Peyer's patch (tissue), 4 donors: ENCODE data around the gene NDST4. TPM values are rescaled to one million over a fixed set of nuclear protein-coding genes. Genes with fewer than 3 reads are reported as not detected.

Experiments used
- DNase-seq, 3 donors: peaks; one replicate each; pipeline ENCODE4 v3.0.0-alpha.2; 2017 to 2019
- H3K27ac ChIP-seq, 4 donors: fragments of 200-600 bp; sonication (generic); one replicate each; pipeline ENCODE4 v1.5.1; 2016 to 2019
- H3K27me3 ChIP-seq, 2 donors: fragments of 200-600 bp; sonication (generic); one replicate each; pipeline ENCODE4 v1.5.1; 2019
- H3K36me3 ChIP-seq, 3 donors: fragments of 200-600 bp; sonication (generic); one replicate each; pipeline ENCODE4 v1.5.1; 2016 to 2019
- H3K4me1 ChIP-seq, 4 donors: fragments of 200-600 bp; sonication (generic); one replicate each; pipeline ENCODE4 v1.5.1; 2016 to 2019
- H3K4me3 ChIP-seq, 4 donors: fragments of 200-600 bp; sonication (generic); 1 replicate in 3 of 4; 2 replicates in 1 of 4; pipeline ENCODE4 v1.5.1; 2016 to 2019; ENCODE audit warnings: mild to moderate bottlenecking in 1 of 4
- H3K9me3 ChIP-seq, 4 donors: fragments of 200-600 bp; sonication (generic); one replicate each; pipeline ENCODE4 v1.5.1; 2016 to 2019; ENCODE audit warnings: mild to moderate bottlenecking in 1 of 4
- POLR2A ChIP-seq, 2 donors: fragments of 450-650 bp; IDR thresholded peaks; one replicate each; pipeline ENCODE4 v1.5.1; 2017; ENCODE audit warnings: antibody characterized with exemption in 2 of 2, mild to moderate bottlenecking in 2 of 2, moderate library complexity in 2 of 2
- total RNA-seq, 4 donors: library from RNA; depleted of rRNA; stranded (reverse); fragments of >200 nt; gene quantifications; one replicate each; pipeline ENCODE4 v1.1.0, GENCODE V29; 2016
- TF ChIP-seq, protein P1 (sequence below), 6 experiments: fragments of 450-650 bp in 4 of 6; fragments of 200-600 bp in 2 of 6; sonication (generic) in 1 of 6; IDR thresholded peaks; one replicate each; pipeline ENCODE4 v1.5.1; 2017 to 2019; ENCODE audit warnings: antibody characterized with exemption in 6 of 6, mild to moderate bottlenecking in 3 of 6, moderate library complexity in 1 of 6

Gene NDST4
- total RNA-seq, 4 donors from 2014 or later, result not detected

DNA sequence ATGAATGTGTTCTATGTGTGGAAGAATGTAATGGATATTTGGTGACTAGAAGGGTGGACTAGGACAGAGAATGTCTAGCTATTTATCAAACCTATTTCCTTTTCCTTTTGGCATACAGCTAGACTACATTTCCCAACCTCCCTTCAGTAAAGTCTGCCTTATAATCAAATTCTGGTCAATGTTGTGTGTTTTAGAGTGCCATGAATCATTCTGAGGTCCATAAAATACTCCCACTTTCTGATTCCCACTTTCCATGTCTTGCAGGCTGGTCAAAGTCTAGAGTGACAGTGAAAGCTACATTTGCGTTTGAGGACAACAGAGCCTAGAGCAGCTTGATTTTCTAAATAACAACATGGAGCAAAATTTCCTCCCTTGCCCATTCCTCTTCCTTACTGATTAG lies 297.7 kb downstream of the NDST4 start:
- Histone ChIP-seq H3K9me3 (no peaks in the 10 kb centered on the region), H3K36me3 (no peaks in the 10 kb centered on the region), H3K27ac (no peak overlapping the region), H3K4me1 (no peaks in the 10 kb centered on the region), H3K4me3 (no peak overlapping the region), H3K27me3 (no peaks in the 10 kb centered on the region)
- no peak for TF ChIP-seq POLR2A (IDR thresholded peaks at IDR 0.05)
- TF ChIP-seq, protein P1, sequence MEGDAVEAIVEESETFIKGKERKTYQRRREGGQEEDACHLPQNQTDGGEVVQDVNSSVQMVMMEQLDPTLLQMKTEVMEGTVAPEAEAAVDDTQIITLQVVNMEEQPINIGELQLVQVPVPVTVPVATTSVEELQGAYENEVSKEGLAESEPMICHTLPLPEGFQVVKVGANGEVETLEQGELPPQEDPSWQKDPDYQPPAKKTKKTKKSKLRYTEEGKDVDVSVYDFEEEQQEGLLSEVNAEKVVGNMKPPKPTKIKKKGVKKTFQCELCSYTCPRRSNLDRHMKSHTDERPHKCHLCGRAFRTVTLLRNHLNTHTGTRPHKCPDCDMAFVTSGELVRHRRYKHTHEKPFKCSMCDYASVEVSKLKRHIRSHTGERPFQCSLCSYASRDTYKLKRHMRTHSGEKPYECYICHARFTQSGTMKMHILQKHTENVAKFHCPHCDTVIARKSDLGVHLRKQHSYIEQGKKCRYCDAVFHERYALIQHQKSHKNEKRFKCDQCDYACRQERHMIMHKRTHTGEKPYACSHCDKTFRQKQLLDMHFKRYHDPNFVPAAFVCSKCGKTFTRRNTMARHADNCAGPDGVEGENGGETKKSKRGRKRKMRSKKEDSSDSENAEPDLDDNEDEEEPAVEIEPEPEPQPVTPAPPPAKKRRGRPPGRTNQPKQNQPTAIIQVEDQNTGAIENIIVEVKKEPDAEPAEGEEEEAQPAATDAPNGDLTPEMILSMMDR (IDR thresholded peaks at IDR 0.05), result no peak
- no peak for DNase-seq

- Histone ChIP-seq H3K9me3 (no peaks in the 10 kb centered on the region), H3K4me3 (no peak overlapping the region), H3K27ac (no peak overlapping the region), H3K36me3 (no peaks in the 10 kb centered on the region), H3K27me3 (no peaks in the 10 kb centered on the region), H3K4me1 (no peaks in the 10 kb centered on the region)
- DNase-seq, result no peak
- no peak for TF ChIP-seq POLR2A (IDR thresholded peaks at IDR 0.05)
- TF ChIP-seq, protein P1 (IDR thresholded peaks at IDR 0.05), result no peak
Observed at GRCh38 chr4:114813961-114814360, 299.5 kb downstream of the NDST4 start.

- Histone ChIP-seq H3K4me1 (no peaks in the 10 kb centered on the region), H3K27ac (no peak overlapping the region), H3K36me3 (no peaks in the 10 kb centered on the region), H3K4me3 (no peak overlapping the region), H3K27me3 (no peaks in the 10 kb centered on the region), H3K9me3 (no peaks in the 10 kb centered on the region)
- TF ChIP-seq, protein P1 (IDR thresholded peaks at IDR 0.05), result no peak
- TF ChIP-seq POLR2A (IDR thresholded peaks at IDR 0.05), result no peak
- no peak for DNase-seq
Observed at GRCh38 chr4:114811564-114812301, 301.7 kb downstream of the NDST4 start.

DNA sequence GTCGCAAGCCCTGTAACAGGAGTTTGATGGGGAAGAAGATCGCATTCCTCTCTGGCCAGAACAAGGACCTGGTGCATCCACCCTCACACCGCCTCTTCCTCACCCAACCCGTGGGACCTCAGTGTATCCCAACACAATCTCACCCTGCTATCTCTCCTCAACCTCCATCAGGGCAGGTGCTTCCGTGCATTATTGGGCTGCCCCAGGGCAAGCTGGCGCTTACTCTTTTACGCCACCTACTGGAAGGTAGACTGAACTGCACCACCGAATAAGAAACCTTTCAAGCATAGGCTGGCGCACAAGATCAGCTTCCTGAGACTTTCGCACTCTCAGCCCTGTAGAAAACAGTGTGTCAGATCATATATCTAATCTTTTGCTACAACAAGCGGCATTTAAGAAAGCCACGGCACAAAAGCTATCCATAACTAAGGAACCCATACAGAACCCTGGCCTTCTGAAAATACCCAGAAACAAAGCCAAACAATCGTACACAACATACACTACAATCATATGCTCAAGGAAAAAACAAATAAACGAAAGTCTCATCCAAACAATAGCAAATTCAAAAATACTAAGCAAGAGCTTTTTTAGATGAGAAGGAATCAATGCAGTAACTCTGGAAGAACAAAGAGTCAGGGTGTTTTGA lies 305.5 kb downstream of the NDST4 start:
- Histone ChIP-seq H3K27ac (no peak overlapping the region), H3K36me3 (no peaks in the 10 kb centered on the region), H3K9me3 (no peaks in the 10 kb centered on the region), H3K4me3 (no peak overlapping the region), H3K4me1 (no peaks in the 10 kb centered on the region), H3K27me3 (no peaks in the 10 kb centered on the region)
- TF ChIP-seq POLR2A (IDR thresholded peaks at IDR 0.05), result no peak
- TF ChIP-seq, protein P1 (IDR thresholded peaks at IDR 0.05), result peak; percentile 33 to 55 (median 46)
- DNase-seq, result peak in 2 of 3 donors; percentile 43 to 50

- Histone ChIP-seq H3K27me3 (no peaks in the 10 kb centered on the region), H3K9me3 (no peaks in the 10 kb centered on the region), H3K27ac (no peak overlapping the region), H3K4me1 (no peaks in the 10 kb centered on the region), H3K36me3 (no peaks in the 10 kb centered on the region), H3K4me3 (no peak overlapping the region)
- DNase-seq, result no peak
- TF ChIP-seq, protein P1 (IDR thresholded peaks at IDR 0.05), result no peak
- TF ChIP-seq POLR2A (IDR thresholded peaks at IDR 0.05), result no peak
Observed at GRCh38 chr4:114807357-114807756, 306.1 kb downstream of the NDST4 start.
